Transverse colon (tissue), 3 donors: ENCODE data around the gene KTI12.

ENCODE experiments used
- CTCF ChIP-seq, 5 experiments: fragments of 200-600 bp in 3 of 5; fragments of 450-650 bp in 2 of 5; sonication (generic) in 3 of 5; IDR thresholded peaks; 1 replicate in 2 of 5; 2 replicates in 3 of 5; pipeline ENCODE4 v1.5.1; 2016 to 2017; ENCODE audit warnings: antibody characterized with exemption in 5 of 5, inconsistent platforms in 3 of 5, mild to moderate bottlenecking in 2 of 5, moderate library complexity in 1 of 5
- EP300 ChIP-seq: sonication (generic); formaldehyde crosslinking; IDR thresholded peaks from one replicate; pipeline ENCODE4 v1.6.1; 2017; ENCODE audit warnings: antibody characterized with exemption, low read depth

GRCh38 chr1:51982161-51982560 lies 51.4 kb downstream of the KTI12 start:
- TF ChIP-seq CTCF (IDR thresholded peaks at IDR 0.05): no peak
- TF ChIP-seq EP300: no peak
